ENCODE data around the gene AP2B1. TPM values are rescaled to one million over a fixed set of nuclear protein-coding genes. Genes with fewer than 3 reads are reported as not detected.

The AP2B1 gene
- total RNA-seq, 2 donors from 2014 or later, result 44.5 to 68.3 TPM

- no peak for TF ChIP-seq CTCF (IDR thresholded peaks at IDR 0.05)
- no peaks in the 10 kb centered on the region for H3K9me3 ChIP-seq
- no peaks in the 10 kb centered on the region for H3K27me3 ChIP-seq (replicated peaks; ENCODE audit: insufficient read depth)
- H3K4me1 ChIP-seq (ENCODE audit: control insufficient read depth in 1 of 2, low read depth in 2 of 2), result peaks cover 5 to 32% of the 10 kb centered on the region in 2 donors
- peaks cover 14% of the 10 kb centered on the region for H3K36me3 ChIP-seq
- DNase-seq (ENCODE audit: low spot score), result no peak
- ATAC-seq (ENCODE audit: insufficient number of reproducible peaks, low FRiP score, low read depth), result no peak
- H3K27ac ChIP-seq, result no peak overlapping the region
- no peak overlapping the region for H3K4me3 ChIP-seq
These were observed 141.4 kb downstream of the AP2B1 start for GRCh38 chr17:35728551-35728950.

DNA sequence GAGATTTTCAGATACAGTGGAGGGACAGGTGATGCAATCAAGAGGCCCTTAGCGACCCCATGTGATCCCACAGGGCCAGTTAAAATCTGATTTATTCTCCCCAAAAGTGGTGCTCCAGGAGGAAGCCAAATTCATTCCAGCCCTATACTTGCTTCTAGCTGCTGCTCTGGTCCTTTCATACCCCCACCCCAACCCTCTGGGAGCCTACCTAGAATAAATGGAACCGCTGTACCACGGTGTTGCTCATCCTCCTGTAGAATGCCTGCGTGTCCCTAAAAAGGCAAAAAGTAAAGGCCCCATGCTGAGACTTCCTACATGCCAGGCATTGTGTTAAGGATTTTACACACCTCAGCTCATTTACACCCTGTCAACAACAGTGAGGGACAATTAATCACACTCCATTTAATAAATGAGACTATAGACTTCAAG is 142.3 kb downstream of the AP2B1 start:
- no peaks in the 10 kb centered on the region for H3K9me3 ChIP-seq
- peaks cover 5 to 32% of the 10 kb centered on the region in 2 donors for H3K4me1 ChIP-seq (ENCODE audit: control insufficient read depth in 1 of 2, low read depth in 2 of 2)
- DNase-seq (ENCODE audit: low spot score), result no peak
- H3K27me3 ChIP-seq (replicated peaks; ENCODE audit: insufficient read depth), result no peaks in the 10 kb centered on the region
- ATAC-seq (ENCODE audit: insufficient number of reproducible peaks, low FRiP score, low read depth), result no peak
- no peak overlapping the region for H3K27ac ChIP-seq
- TF ChIP-seq CTCF (IDR thresholded peaks at IDR 0.05), result no peak
- H3K4me3 ChIP-seq, result no peak overlapping the region
- peaks cover 6% of the 10 kb centered on the region for H3K36me3 ChIP-seq

DNA sequence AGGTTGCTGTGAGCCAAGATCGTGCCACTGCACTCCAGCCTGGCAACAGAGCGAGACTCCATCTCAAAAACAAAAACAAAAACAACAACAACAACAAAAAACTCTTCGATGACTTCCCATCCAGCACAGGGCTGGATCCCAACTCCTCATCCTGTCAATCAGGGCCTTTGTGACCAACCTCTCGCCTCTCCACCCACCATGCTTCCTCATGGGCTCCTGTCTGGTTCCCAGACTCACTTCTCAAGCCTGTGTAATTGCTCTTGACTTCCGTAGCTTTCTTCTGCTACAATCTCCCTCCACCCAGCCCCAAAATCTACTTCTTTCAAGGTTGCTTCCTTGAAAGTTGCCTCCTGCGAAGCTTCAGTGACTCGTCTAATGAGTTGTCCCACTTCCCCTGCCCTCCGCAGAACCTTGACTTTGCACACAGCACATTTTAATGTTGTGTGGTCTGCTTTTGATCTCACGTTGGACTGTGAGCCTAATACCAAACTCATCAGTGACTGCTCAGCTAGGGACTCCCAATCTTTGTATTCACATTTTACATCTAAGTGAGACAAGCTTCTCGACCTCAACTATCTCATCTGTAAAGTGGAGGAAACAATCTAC is 143.4 kb downstream of the AP2B1 start:
- Histone ChIP-seq H3K4me3 (no peak overlapping the region), H3K27me3 (replicated peaks; ENCODE audit: insufficient read depth) (no peaks in the 10 kb centered on the region), H3K4me1 (ENCODE audit: control insufficient read depth in 1 of 2, low read depth in 2 of 2) (peaks cover 5 to 32% of the 10 kb centered on the region in 2 donors), H3K9me3 (no peaks in the 10 kb centered on the region), H3K36me3 (no peaks in the 10 kb centered on the region), H3K27ac (no peak overlapping the region)
- DNase-seq (ENCODE audit: low spot score) (no peak), ATAC-seq (ENCODE audit: insufficient number of reproducible peaks, low FRiP score, low read depth) (no peak)
- TF ChIP-seq CTCF (IDR thresholded peaks at IDR 0.05), result no peak

GRCh38 chr17:35731239-35731916 is 144.3 kb downstream of the AP2B1 start, which contains the start of gene RASL10B:
Gene RASL10B (plus strand): TSS chr17:35731639. CDS start chr17:35735185, 3,546 bp downstream.
- Histone ChIP-seq H3K27me3 (replicated peaks; ENCODE audit: insufficient read depth) (no peaks in the 10 kb centered on the region), H3K4me1 (ENCODE audit: control insufficient read depth in 1 of 2, low read depth in 2 of 2) (peaks cover 5 to 25% of the 10 kb centered on the region in 2 donors), H3K27ac (no peak within 1 kb of the TSS), H3K9me3 (no peaks in the 10 kb centered on the region), H3K36me3 (no peaks in the 10 kb centered on the region), H3K4me3 (peak within 1 kb of the TSS; percentile 82)
- DNase-seq (ENCODE audit: low spot score) (no peak), ATAC-seq (ENCODE audit: insufficient number of reproducible peaks, low FRiP score, low read depth) (no peak)
- no peak for TF ChIP-seq CTCF (IDR thresholded peaks at IDR 0.05)

GRCh38 chr17:35731917-35732805 is 145.0 kb downstream of the AP2B1 start:
- no peak for DNase-seq (ENCODE audit: low spot score)
- ATAC-seq (ENCODE audit: insufficient number of reproducible peaks, low FRiP score, low read depth), result no peak
- Histone ChIP-seq H3K27me3 (replicated peaks; ENCODE audit: insufficient read depth) (no peaks in the 10 kb centered on the region), H3K4me1 (ENCODE audit: control insufficient read depth in 1 of 2, low read depth in 2 of 2) (peaks cover 5 to 17% of the 10 kb centered on the region in 2 donors), H3K27ac (no peak overlapping the region), H3K4me3 (peak overlapping the region; percentile 82), H3K9me3 (no peaks in the 10 kb centered on the region), H3K36me3 (no peaks in the 10 kb centered on the region)
- TF ChIP-seq CTCF (IDR thresholded peaks at IDR 0.05), result no peak

Data from thoracic aorta (tissue), 2 donors.